DND-41 (cell line): ENCODE measurements around the gene ST6GALNAC3.

Experiments
- ATAC-seq: fragments of 200-7000 bp; cut with Tn5 transposase; 3 replicates; pipeline ENCODE4 v1.9.1; 2021; ENCODE audit warnings: low read depth; ENCODE audit not compliant: insufficient read depth
- DNase-seq: peaks from one replicate; pipeline ENCODE4 v3.0.0-alpha.2; 2020
- H2AFZ ChIP-seq: 2 replicates; pipeline ENCODE4 v1.6.0; 2012; ENCODE audit warnings: low read depth, low read length
- H3K27ac ChIP-seq: 2 replicates; pipeline ENCODE4 v1.5.1; 2012; ENCODE audit warnings: low read length, inconsistent platforms
- H3K27me3 ChIP-seq: fragments of 200-600 bp; sonication (generic); 2 replicates; pipeline ENCODE4 v1.6.0; 2012; ENCODE audit warnings: low read length, mild to moderate bottlenecking, inconsistent platforms; ENCODE audit not compliant: insufficient read depth, poor library complexity
- H3K36me3 ChIP-seq: 2 replicates; pipeline ENCODE4 v1.5.1; 2012; ENCODE audit warnings: low read length, inconsistent platforms; ENCODE audit not compliant: insufficient read depth
- H3K4me1 ChIP-seq: 2 replicates; pipeline ENCODE4 v1.5.1; 2012; ENCODE audit warnings: mild to moderate bottlenecking, low read length; ENCODE audit not compliant: insufficient read depth
- H3K4me2 ChIP-seq: 2 replicates; pipeline ENCODE4 v1.6.0; 2012; ENCODE audit warnings: mild to moderate bottlenecking, moderate library complexity, low read length, inconsistent platforms; ENCODE audit not compliant: insufficient read depth
- H3K4me3 ChIP-seq, 2 experiments: fragments of 200-600 bp in 1 of 2; shearing (Covaris generic) in 1 of 2; 2 replicates each; pipeline ENCODE4 v1.5.1; 2012 to 2016; ENCODE audit warnings: inconsistent platforms in 2 of 2, low read length in 2 of 2, mild to moderate bottlenecking in 2 of 2, low read depth in 1 of 2, moderate library complexity in 1 of 2
- H3K79me2 ChIP-seq: 2 replicates; pipeline ENCODE4 v1.6.0; 2012; ENCODE audit warnings: low read length, inconsistent platforms; ENCODE audit not compliant: insufficient read depth
- H3K9ac ChIP-seq: 2 replicates; pipeline ENCODE4 v1.6.0; 2012; ENCODE audit warnings: low read depth, mild to moderate bottlenecking, inconsistent platforms, low read length, moderate library complexity
- H3K9me3 ChIP-seq: 2 replicates; pipeline ENCODE4 v1.5.1; 2012; ENCODE audit warnings: low read length, moderate library complexity, mild to moderate bottlenecking, inconsistent platforms; ENCODE audit not compliant: insufficient read depth, severe bottlenecking
- H4K20me1 ChIP-seq: 2 replicates; pipeline ENCODE4 v1.6.0; 2012; ENCODE audit warnings: low read length; ENCODE audit not compliant: insufficient read depth
- CTCF ChIP-seq: IDR thresholded peaks from 2 replicates; pipeline ENCODE4 v1.5.1; 2012; ENCODE audit warnings: borderline replicate concordance, low read length, moderate library complexity, mild to moderate bottlenecking; ENCODE audit not compliant: poor library complexity, severe bottlenecking; ENCODE audit errors: extremely low read depth
- EZH2 ChIP-seq: IDR thresholded peaks from 3 replicates; pipeline ENCODE4 v1.6.1; 2012; ENCODE audit warnings: borderline replicate concordance, low read depth, mild to moderate bottlenecking, moderate library complexity, low read length, inconsistent platforms; ENCODE audit not compliant: severe bottlenecking

The ST6GALNAC3 gene

GRCh38 chr1:76079475-76080227 is 5.1 kb downstream of the ST6GALNAC3 start:
- H3K79me2 ChIP-seq: no peaks in the 10 kb centered on the region
- no peaks in the 10 kb centered on the region for H4K20me1 ChIP-seq
- DNase-seq (no peak), ATAC-seq (no peak)
- no peak overlapping the region for H3K9ac ChIP-seq
- H3K9me3 ChIP-seq: no peaks in the 10 kb centered on the region
- TF ChIP-seq CTCF (no peak), EZH2 (no peak)
- H3K27me3 ChIP-seq: no peaks in the 10 kb centered on the region
- no peaks in the 10 kb centered on the region for H3K4me1 ChIP-seq
- H2AFZ ChIP-seq: no peak overlapping the region
- no peak overlapping the region for H3K4me2 ChIP-seq
- H3K27ac ChIP-seq: no peak overlapping the region
- no peak overlapping the region for H3K4me3 ChIP-seq
- no peaks in the 10 kb centered on the region for H3K36me3 ChIP-seq

- no peak overlapping the region for H3K4me2 ChIP-seq
- no peak for TF ChIP-seq CTCF
- no peak for TF ChIP-seq EZH2
- H3K4me3 ChIP-seq: no peak overlapping the region
- DNase-seq: no peak
- no peaks in the 10 kb centered on the region for H3K36me3 ChIP-seq
- H3K4me1 ChIP-seq: no peaks in the 10 kb centered on the region
- H3K27me3 ChIP-seq: no peaks in the 10 kb centered on the region
- H3K9me3 ChIP-seq: no peaks in the 10 kb centered on the region
- no peaks in the 10 kb centered on the region for H4K20me1 ChIP-seq
- ATAC-seq: no peak
- no peaks in the 10 kb centered on the region for H3K79me2 ChIP-seq
- no peak overlapping the region for H2AFZ ChIP-seq
- H3K9ac ChIP-seq: no peak overlapping the region
- H3K27ac ChIP-seq: no peak overlapping the region
These were observed 6.1 kb downstream of the ST6GALNAC3 start for GRCh38 chr1:76080552-76081079.

GRCh38 chr1:76082062-76082461 is 7.5 kb downstream of the ST6GALNAC3 start:
- no peaks in the 10 kb centered on the region for H3K27me3 ChIP-seq
- H3K9ac ChIP-seq: no peak overlapping the region
- H2AFZ ChIP-seq: no peak overlapping the region
- no peak overlapping the region for H3K4me2 ChIP-seq
- H3K4me3 ChIP-seq: no peak overlapping the region
- ATAC-seq (no peak), DNase-seq (no peak)
- no peaks in the 10 kb centered on the region for H4K20me1 ChIP-seq
- no peaks in the 10 kb centered on the region for H3K36me3 ChIP-seq
- H3K4me1 ChIP-seq: no peaks in the 10 kb centered on the region
- no peak for TF ChIP-seq EZH2
- TF ChIP-seq CTCF: no peak
- no peaks in the 10 kb centered on the region for H3K79me2 ChIP-seq
- H3K9me3 ChIP-seq: no peaks in the 10 kb centered on the region
- no peak overlapping the region for H3K27ac ChIP-seq
